Measurements from ENCODE around the gene NOL3. TPM values are rescaled to one million over a fixed set of nuclear protein-coding genes. Genes with fewer than 3 reads are reported as not detected.

Gene NOL3
- total and polyA plus RNA-seq, 9 of the 15 experiments (the other 6 are each of a cell fraction or from before 2014, with no cell fraction given), result 0.45 to 14.0 (median 5.4) TPM

DNA sequence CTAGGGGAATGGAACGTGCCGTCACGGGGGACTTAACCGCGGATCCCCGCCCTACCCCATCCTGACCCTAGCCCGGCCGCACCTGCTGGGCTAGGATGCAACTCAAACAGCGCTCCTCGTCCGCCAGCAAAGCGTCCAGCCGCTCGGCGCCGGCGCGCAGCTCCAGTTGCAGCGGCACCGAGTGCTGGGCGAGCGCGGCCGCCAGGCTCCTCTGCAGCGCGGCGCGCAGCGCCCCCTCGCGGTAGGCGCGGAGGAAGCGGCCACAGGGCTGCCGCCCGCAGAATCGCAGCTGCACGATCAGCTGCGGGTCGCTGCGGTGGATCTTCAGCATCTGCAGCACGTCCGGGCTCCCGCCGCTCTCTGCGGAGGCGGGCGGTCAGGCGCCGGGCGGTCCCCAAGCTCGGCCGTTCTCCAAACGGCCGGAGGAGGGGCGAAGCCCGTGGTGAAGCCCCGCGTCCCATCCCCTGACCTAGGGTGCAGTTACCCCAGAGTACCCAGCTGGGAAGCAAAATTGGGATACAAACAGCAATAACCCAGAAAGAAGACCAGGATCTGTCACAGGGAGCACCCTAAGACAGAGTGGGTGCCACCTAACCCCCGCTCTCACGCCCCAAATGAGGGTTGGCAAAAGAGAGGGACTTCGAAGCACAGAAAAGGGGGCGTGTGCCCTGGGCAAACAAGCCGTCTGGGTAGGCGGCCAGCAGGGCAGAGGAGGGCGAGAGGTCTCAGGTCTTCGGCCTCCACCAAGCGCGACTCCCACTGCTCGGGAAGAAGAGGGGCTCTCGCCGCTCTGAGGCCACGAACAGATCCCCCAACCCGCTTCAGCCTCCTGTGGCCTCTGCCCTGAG, 14.8 kb upstream of the NOL3 start (continued):
- TF ChIP-seq ZMIZ1 (IDR thresholded peaks at IDR 0.05; ENCODE audit: low read depth in 2 of 2, low read length in 2 of 2), result no peak
- no peak for TF ChIP-seq PBX2 (CRISPR knock-in tag; IDR thresholded peaks at IDR 0.05; ENCODE audit: low read depth)
- no peak for TF ChIP-seq PBX2 (tag; conservative IDR thresholded peaks at IDR 0.05; ENCODE audit: low read depth)
- no peak for TF ChIP-seq HOXB6 (CRISPR knock-in tag; IDR thresholded peaks at IDR 0.05; ENCODE audit: borderline replicate concordance)
- TF ChIP-seq SMARCA4 (IDR thresholded peaks at IDR 0.05), result no peak
- TF ChIP-seq ZNF146 (CRISPR knock-in tag; IDR thresholded peaks at IDR 0.05; ENCODE audit: unreplicated experiment), result no peak
- no peak for TF ChIP-seq ETV1 (tag; conservative IDR thresholded peaks at IDR 0.05; ENCODE audit: low read depth)
- no peak for TF ChIP-seq NCOA2 (IDR thresholded peaks at IDR 0.05; ENCODE audit: partially characterized antibody in 2 of 2)
- TF ChIP-seq, protein P1, sequence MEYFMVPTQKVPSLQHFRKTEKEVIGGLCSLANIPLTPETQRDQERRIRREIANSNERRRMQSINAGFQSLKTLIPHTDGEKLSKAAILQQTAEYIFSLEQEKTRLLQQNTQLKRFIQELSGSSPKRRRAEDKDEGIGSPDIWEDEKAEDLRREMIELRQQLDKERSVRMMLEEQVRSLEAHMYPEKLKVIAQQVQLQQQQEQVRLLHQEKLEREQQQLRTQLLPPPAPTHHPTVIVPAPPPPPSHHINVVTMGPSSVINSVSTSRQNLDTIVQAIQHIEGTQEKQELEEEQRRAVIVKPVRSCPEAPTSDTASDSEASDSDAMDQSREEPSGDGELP (CRISPR knock-in tag; IDR thresholded peaks at IDR 0.05; ENCODE audit: borderline replicate concordance), result peak; percentile 95
- no peak for TF ChIP-seq PCBP2 (IDR thresholded peaks at IDR 0.05; ENCODE audit: low read depth, low read length, poor library complexity, severe bottlenecking)
- TF ChIP-seq, protein P2, sequence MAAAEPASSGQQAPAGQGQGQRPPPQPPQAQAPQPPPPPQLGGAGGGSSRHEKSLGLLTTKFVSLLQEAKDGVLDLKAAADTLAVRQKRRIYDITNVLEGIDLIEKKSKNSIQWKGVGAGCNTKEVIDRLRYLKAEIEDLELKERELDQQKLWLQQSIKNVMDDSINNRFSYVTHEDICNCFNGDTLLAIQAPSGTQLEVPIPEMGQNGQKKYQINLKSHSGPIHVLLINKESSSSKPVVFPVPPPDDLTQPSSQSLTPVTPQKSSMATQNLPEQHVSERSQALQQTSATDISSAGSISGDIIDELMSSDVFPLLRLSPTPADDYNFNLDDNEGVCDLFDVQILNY (CRISPR knock-in tag; IDR thresholded peaks at IDR 0.05), result no peak
- TF ChIP-seq SIN3B (IDR thresholded peaks at IDR 0.05; ENCODE audit: low read depth), result no peak
- 0 out of 2 replicates have a peak, but pooled peaks have one; percentile 14 for TF ChIP-seq GABPB1 (CRISPR knock-in tag; IDR thresholded peaks at IDR 0.05)
- TF ChIP-seq MEIS2 (IDR thresholded peaks at IDR 0.05; ENCODE audit: partially characterized antibody), result no peak
- no peak for TF ChIP-seq ZNF3 (CRISPR knock-in tag; IDR thresholded peaks at IDR 0.05)
- no peak for TF ChIP-seq NFIC (IDR thresholded peaks at IDR 0.05)
- TF ChIP-seq ZBTB17 (CRISPR knock-in tag; IDR thresholded peaks at IDR 0.05), result no peak
- TF ChIP-seq ZNF282 (CRISPR knock-in tag; IDR thresholded peaks at IDR 0.05), result no peak
- TF ChIP-seq ETV6 (IDR thresholded peaks at IDR 0.05; ENCODE audit: borderline replicate concordance in 1 of 2, low read depth in 2 of 2, low read length in 1 of 2), result no peak
- TF ChIP-seq ETV6 (CRISPR knock-in tag; IDR thresholded peaks at IDR 0.05; ENCODE audit: borderline replicate concordance), result no peak
